Peyer's patch (tissue), 4 donors: ENCODE results near the gene CRMP1. TPM values are rescaled to one million over a fixed set of nuclear protein-coding genes. Genes with fewer than 3 reads are reported as not detected.

Experiments
- DNase-seq, 3 donors: peaks; one replicate each; pipeline ENCODE4 v3.0.0-alpha.2; 2017 to 2019
- H3K27ac ChIP-seq, 4 donors: fragments of 200-600 bp; sonication (generic); one replicate each; pipeline ENCODE4 v1.5.1; 2016 to 2019
- H3K27me3 ChIP-seq, 2 donors: fragments of 200-600 bp; sonication (generic); one replicate each; pipeline ENCODE4 v1.5.1; 2019
- H3K36me3 ChIP-seq, 3 donors: fragments of 200-600 bp; sonication (generic); one replicate each; pipeline ENCODE4 v1.5.1; 2016 to 2019
- H3K4me1 ChIP-seq, 4 donors: fragments of 200-600 bp; sonication (generic); one replicate each; pipeline ENCODE4 v1.5.1; 2016 to 2019
- H3K4me3 ChIP-seq, 4 donors: fragments of 200-600 bp; sonication (generic); 1 replicate in 3 of 4; 2 replicates in 1 of 4; pipeline ENCODE4 v1.5.1; 2016 to 2019; ENCODE audit warnings: mild to moderate bottlenecking in 1 of 4
- H3K9me3 ChIP-seq, 4 donors: fragments of 200-600 bp; sonication (generic); one replicate each; pipeline ENCODE4 v1.5.1; 2016 to 2019; ENCODE audit warnings: mild to moderate bottlenecking in 1 of 4
- POLR2A ChIP-seq, 2 donors: fragments of 450-650 bp; IDR thresholded peaks; one replicate each; pipeline ENCODE4 v1.5.1; 2017; ENCODE audit warnings: antibody characterized with exemption in 2 of 2, mild to moderate bottlenecking in 2 of 2, moderate library complexity in 2 of 2
- total RNA-seq, 4 donors: library from RNA; depleted of rRNA; stranded (reverse); fragments of >200 nt; gene quantifications; one replicate each; pipeline ENCODE4 v1.1.0, GENCODE V29; 2016
- TF ChIP-seq, protein P1 (sequence below), 6 experiments: fragments of 450-650 bp in 4 of 6; fragments of 200-600 bp in 2 of 6; sonication (generic) in 1 of 6; IDR thresholded peaks; one replicate each; pipeline ENCODE4 v1.5.1; 2017 to 2019; ENCODE audit warnings: antibody characterized with exemption in 6 of 6, mild to moderate bottlenecking in 3 of 6, moderate library complexity in 1 of 6

The CRMP1 gene
- total RNA-seq, 4 donors from 2014 or later: 1.5 to 5.8 (median 1.6) TPM; not detected in 1

DNA sequence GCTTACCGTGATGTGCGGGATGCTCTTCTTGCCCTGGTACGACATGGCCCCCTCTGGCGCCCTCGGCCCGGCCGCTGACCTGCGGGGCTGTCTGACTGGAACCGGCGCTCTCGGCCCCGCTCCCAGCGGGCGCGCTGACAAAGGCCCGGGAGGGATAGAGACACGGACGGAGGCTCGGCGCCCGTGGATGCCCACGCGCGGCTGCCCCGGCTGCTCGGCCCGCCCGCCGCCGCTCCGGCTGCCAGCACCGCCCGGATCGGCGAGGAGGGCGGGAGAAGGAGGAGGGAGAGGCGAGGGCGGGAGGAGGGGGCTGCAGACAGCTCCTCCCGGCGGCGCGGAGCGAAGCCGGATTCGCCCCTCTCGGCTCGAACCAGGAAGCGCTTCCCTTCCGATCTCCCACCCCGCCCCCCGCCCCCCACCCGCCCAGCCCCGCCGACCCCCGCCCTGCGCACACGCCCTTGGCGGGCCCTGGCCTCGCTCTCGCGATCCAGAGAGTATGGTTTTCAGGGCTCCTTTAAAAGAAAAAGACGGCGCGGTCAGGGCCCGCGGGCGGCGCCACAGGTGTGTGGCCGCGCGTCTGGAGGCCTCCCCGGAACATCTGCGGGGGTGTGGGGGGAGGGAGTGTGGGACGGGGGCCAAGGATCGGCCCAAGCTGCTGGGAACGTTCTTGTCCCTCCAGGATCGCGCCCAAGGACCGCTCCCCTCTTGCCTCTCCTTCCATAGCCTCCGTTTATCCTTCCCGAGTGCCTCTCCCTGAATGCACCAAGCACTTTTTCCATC lies 4.5 kb downstream of the CRMP1 start:
- TF ChIP-seq POLR2A (IDR thresholded peaks at IDR 0.05): no peak
- TF ChIP-seq, protein P1, sequence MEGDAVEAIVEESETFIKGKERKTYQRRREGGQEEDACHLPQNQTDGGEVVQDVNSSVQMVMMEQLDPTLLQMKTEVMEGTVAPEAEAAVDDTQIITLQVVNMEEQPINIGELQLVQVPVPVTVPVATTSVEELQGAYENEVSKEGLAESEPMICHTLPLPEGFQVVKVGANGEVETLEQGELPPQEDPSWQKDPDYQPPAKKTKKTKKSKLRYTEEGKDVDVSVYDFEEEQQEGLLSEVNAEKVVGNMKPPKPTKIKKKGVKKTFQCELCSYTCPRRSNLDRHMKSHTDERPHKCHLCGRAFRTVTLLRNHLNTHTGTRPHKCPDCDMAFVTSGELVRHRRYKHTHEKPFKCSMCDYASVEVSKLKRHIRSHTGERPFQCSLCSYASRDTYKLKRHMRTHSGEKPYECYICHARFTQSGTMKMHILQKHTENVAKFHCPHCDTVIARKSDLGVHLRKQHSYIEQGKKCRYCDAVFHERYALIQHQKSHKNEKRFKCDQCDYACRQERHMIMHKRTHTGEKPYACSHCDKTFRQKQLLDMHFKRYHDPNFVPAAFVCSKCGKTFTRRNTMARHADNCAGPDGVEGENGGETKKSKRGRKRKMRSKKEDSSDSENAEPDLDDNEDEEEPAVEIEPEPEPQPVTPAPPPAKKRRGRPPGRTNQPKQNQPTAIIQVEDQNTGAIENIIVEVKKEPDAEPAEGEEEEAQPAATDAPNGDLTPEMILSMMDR (IDR thresholded peaks at IDR 0.05): no peak
- Histone ChIP-seq H3K4me3 (peak overlapping the region; percentile 21 to 54 (median 35)), H3K36me3 (no peaks in the 10 kb centered on the region), H3K27ac (no peak overlapping the region), H3K27me3 (peaks cover 0 to 37% of the 10 kb centered on the region in 2 donors), H3K4me1 (peaks cover 0 to 25% (median 0%) of the 10 kb centered on the region in 4 donors), H3K9me3 (no peaks in the 10 kb centered on the region)
- DNase-seq: no peak

DNA sequence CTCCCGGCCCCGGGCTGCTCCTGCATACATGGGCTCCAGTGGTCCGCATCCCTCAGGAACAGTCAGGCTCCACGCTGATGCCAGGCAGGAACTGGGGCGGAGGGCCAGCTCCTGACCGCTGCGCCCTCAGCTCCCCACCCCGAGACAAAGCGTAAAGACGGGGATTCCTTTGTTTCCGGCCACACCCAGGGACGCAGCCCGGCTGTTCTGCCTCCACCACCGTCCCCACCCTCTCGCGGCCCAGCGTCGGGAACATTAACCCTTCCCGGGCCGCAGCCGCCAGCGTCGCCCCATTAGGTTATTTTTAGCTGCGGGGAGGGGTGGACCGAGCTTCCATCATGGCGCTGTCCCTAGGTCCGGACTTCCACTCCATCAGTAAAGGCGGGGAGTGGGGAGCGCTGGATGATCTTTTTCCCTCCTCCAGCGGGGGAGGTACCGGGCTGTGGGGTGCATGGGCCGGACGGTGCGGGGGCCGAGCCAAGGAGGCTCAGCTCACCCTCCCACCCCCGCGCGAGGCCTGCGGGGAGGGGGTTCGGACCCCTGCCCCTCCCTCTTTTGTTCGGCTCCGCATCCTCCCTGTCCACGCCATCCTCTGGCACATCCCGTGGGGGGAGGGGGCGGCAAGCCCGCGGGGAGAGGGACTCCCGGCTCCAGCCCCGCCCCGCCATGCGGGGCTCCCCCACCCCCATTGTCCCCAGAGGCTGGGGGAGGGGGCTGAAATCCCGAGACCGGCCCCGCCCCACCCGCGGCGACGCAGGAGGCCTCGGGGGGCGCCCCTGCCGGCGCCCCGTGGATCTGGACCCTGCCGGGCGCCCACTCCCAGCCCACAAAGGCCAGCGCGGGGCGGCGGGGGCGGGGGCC lies 5.3 kb downstream of the CRMP1 start:
- Histone ChIP-seq H3K36me3 (no peaks in the 10 kb centered on the region), H3K27me3 (peaks cover 0 to 34% of the 10 kb centered on the region in 2 donors), H3K27ac (no peak overlapping the region), H3K4me1 (peaks cover 0 to 25% (median 0%) of the 10 kb centered on the region in 4 donors), H3K4me3 (peak overlapping the region; percentile 21 to 54 (median 35)), H3K9me3 (no peaks in the 10 kb centered on the region)
- DNase-seq: no peak
- TF ChIP-seq, protein P1 (IDR thresholded peaks at IDR 0.05): no peak
- TF ChIP-seq POLR2A (IDR thresholded peaks at IDR 0.05): no peak

DNA sequence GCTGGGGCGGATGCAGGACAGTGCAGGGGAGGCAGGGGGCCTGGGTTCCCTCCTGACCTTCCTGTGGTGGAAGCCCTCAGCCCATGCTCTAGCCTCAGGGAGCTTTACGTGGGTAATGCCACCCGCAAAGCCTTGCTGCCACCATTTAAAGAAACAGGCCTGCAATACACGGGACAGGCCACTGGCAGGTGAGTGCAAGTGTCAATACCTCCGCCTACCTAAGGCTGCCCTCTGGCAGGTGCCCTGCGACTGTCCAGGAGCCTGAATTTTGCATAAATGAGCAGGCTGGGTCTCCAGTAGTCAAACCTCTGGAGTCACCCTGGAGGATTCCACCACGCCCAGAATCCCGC lies 5.9 kb downstream of the CRMP1 start:
- no peaks in the 10 kb centered on the region for H3K36me3 ChIP-seq
- H3K4me3 ChIP-seq: peak overlapping the region in 1 of 4 donors; percentile 54
- no peak overlapping the region for H3K27ac ChIP-seq
- no peaks in the 10 kb centered on the region for H3K9me3 ChIP-seq
- TF ChIP-seq, protein P1 (IDR thresholded peaks at IDR 0.05): no peak
- no peak for TF ChIP-seq POLR2A (IDR thresholded peaks at IDR 0.05)
- peaks cover 0 to 25% (median 0%) of the 10 kb centered on the region in 4 donors for H3K4me1 ChIP-seq
- DNase-seq: no peak
- peaks cover 0 to 30% of the 10 kb centered on the region in 2 donors for H3K27me3 ChIP-seq

DNA sequence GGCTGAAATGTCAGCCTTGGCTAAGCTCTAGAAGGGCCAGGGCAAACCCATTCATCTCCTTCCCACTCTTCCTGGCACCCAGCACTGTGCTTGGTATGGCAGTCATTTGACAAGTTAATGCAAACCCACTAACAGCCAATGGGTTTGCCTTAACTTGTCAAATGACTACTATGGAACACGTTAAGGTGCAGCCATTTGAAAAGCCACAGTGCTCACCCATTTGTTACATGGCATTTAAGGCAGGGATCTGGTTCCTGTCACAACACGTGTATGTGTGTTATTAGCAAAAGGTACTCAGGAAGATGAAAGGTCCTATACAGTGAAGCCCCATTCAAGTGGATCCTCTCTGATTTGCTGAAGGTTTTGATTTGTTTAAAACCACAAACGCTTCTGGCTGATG lies 7.2 kb downstream of the CRMP1 start:
- no peak overlapping the region for H3K4me3 ChIP-seq
- H3K27ac ChIP-seq: no peak overlapping the region
- peaks cover 0 to 25% of the 10 kb centered on the region in 2 donors for H3K27me3 ChIP-seq

DNA sequence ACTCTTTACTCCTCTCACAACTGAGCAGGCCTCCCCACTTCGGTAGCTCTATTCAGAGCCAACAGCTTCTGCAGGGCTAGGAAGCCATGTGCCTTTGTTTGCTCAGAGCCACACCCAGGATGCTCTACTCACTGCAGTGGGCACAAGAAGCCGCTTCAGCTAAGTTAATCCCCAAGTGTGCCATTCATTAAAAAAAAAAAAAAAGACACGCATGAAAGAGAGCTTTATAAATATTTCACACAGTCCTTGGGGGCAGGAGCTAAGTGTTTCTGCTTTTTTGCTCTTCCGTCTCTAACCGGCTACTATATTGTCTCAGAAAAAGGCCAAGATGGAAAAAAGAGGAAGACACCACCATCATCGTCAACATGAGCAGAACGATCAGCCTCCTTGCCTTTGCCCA lies 8.1 kb downstream of the CRMP1 start:
- no peak for TF ChIP-seq POLR2A (IDR thresholded peaks at IDR 0.05)
- TF ChIP-seq, protein P1 (IDR thresholded peaks at IDR 0.05): no peak
- peaks cover 0 to 17% of the 10 kb centered on the region in 2 donors for H3K27me3 ChIP-seq

More for the DNA sequence above, 7.2 kb downstream of the CRMP1 start:
- Histone ChIP-seq H3K4me1 (peaks cover 0 to 24% (median 0%) of the 10 kb centered on the region in 4 donors), H3K36me3 (no peaks in the 10 kb centered on the region), H3K9me3 (no peaks in the 10 kb centered on the region)
- TF ChIP-seq POLR2A (IDR thresholded peaks at IDR 0.05): no peak
- TF ChIP-seq, protein P1 (IDR thresholded peaks at IDR 0.05): no peak
- no peak for DNase-seq

More for the DNA sequence above, 8.1 kb downstream of the CRMP1 start:
- no peaks in the 10 kb centered on the region for H3K36me3 ChIP-seq
- DNase-seq: no peak
- H3K27ac ChIP-seq: no peak overlapping the region
- no peaks in the 10 kb centered on the region for H3K9me3 ChIP-seq
- no peak overlapping the region for H3K4me3 ChIP-seq
- H3K4me1 ChIP-seq: peaks cover 0 to 16% (median 0%) of the 10 kb centered on the region in 4 donors
